Heart left ventricle (tissue), 16 donors: ENCODE data around the gene ANKRD34A. TPM values are rescaled to one million over a fixed set of nuclear protein-coding genes. Genes with fewer than 3 reads are reported as not detected.
"Not testable (repeated sequence)": the region's sequence is repeated elsewhere in the genome, so short reads cannot be mapped to it uniquely, and the experiment has no call there.

Experiments
- ATAC-seq, 4 donors: fragments of 200-7000 bp; cut with Tn5 transposase; one replicate each; pipeline ENCODE4 v1.9.1; 2020 to 2022; ENCODE audit warnings: moderate library complexity in 4 of 4, mild to moderate bottlenecking in 3 of 4, moderate number of reproducible peaks in 1 of 4
- DNase-seq, 5 donors: peaks; one replicate each; pipeline ENCODE4 v3.0.0-alpha.2; 2020
- H3K27ac ChIP-seq, 12 donors: fragments of 200-600 bp; sonication (generic) in 4 of 12; one replicate each; pipeline versions ENCODE4 v1.5.0 to v1.8.0; 2016 to 2022; ENCODE audit warnings: mild to moderate bottlenecking in 2 of 12
- H3K27me3 ChIP-seq, 9 donors: fragments of 200-600 bp; sonication (generic) in 2 of 9; one replicate each; pipeline versions ENCODE4 v1.5.1 to v1.8.0; 2016 to 2022; ENCODE audit warnings: mild to moderate bottlenecking in 3 of 9
- H3K36me3 ChIP-seq, 9 donors: fragments of 200-600 bp; sonication (generic) in 2 of 9; one replicate each; pipeline versions ENCODE4 v1.5.0 to v1.8.0; 2018 to 2022; ENCODE audit warnings: mild to moderate bottlenecking in 2 of 9
- H3K4me1 ChIP-seq, 12 donors: fragments of 200-600 bp; sonication (generic) in 4 of 12; one replicate each; pipeline versions ENCODE4 v1.5.0 to v1.8.0; 2016 to 2022; ENCODE audit warnings: mild to moderate bottlenecking in 3 of 12
- H3K4me3 ChIP-seq, 12 donors: fragments of 200-600 bp; sonication (generic) in 4 of 12; one replicate each; pipeline versions ENCODE4 v1.5.0 to v1.8.0; 2017 to 2022; ENCODE audit warnings: mild to moderate bottlenecking in 9 of 12, moderate library complexity in 4 of 12
- H3K9me3 ChIP-seq, 12 donors: fragments of 200-600 bp; sonication (generic) in 4 of 12; one replicate each; pipeline versions ENCODE4 v1.5.0 to v1.8.0; 2016 to 2022; ENCODE audit warnings: mild to moderate bottlenecking in 1 of 12
- POLR2A ChIP-seq, 2 donors: fragments of 450-650 bp; IDR thresholded peaks; one replicate each; pipeline ENCODE4 v1.6.1; 2017; ENCODE audit warnings: antibody characterized with exemption in 2 of 2, mild to moderate bottlenecking in 2 of 2, moderate library complexity in 2 of 2
- WGBS, 4 donors: extraction: QIAGEN DNeasy Blood & Tissue Kit in 2 of 4; methylation state at CpG; one replicate each; pipeline versions ENCODE4 v1.1.5 to v1.1.7; 2013 to 2018; 5-methylcytosine and 5-hydroxymethylcytosine counted together
- intact Hi-C, 10 donors: fragments of 100-400 bp; cut with DNase I; formaldehyde crosslinking; loops; one replicate each; pipeline versions ENCODE4 v1.11.1 to v1.14.2; 2022
- polyA plus RNA-seq, 2 donors: library from polyadenylated mRNA; stranded (reverse); fragments of 200-250 nt; gene quantifications; one replicate each; pipeline ENCODE4 v1.2.3, GENCODE V29; 2013
- total RNA-seq, 9 donors: library from RNA; depleted of rRNA in 2 of 9; stranded (reverse); fragments of >200 nt in 2 of 9; fragmentation: NEBNext Ultra II Directional in 3 of 9; extraction: Animal tissue kit (Norgen Biotek cat#: 25700) in 3 of 9; gene quantifications; one replicate each; pipeline versions ENCODE4 v1.1.0 to v1.2.4, GENCODE V29; 2016 to 2023
- TF ChIP-seq, protein P1 (sequence below), 12 donors: fragments of 200-600 bp; sonication (generic) in 4 of 12; IDR thresholded peaks; one replicate each; pipeline versions ENCODE4 v1.5.0 to v1.8.0; 2018 to 2022; ENCODE audit warnings: antibody characterized with exemption in 12 of 12, mild to moderate bottlenecking in 5 of 12
- donor health status: ischemic (EF 13 %, LVEDD 7.1; RV severe dilation, severe dysfunction).
- donor health status: healthy with polysubstance abuse.
- donor health status: DM: no; HTN: yes; CAD: no.
- donor health status: DM: no; HTN: no; CAD: no.
- donor health status: ischemic (EF 25% LVEDD 6.9; RV normal size, moderate dysfunction).
- donor health status: ischemic (EF 25% LVEDD 5.7; RV mildly dilated, moderate dysfunction).
- donor health status: healthy.
- donor health status: DM: yes; HTN: yes; CAD: no.
- donor health status: ischemic (EF 35%, LVEDD 5.7; RV mildly dilated, moderate dysfunction).
- donor health status: nonischemic (EF 11% LVEDD 7.7; RV severe dilation, severe dysfunction).
- donor health status: DM: yes; HTN: yes; CAD: no.
- donor health status: PGD.
- donor health status: ischemic (EF 29% LVEDD 5.4; RV normal size, mild dysfunction).
- donor health status: nonischemic (EF 23%, LVEDD 6.1; RV moderate dilation, normal function).

The ANKRD34A gene
- total and polyA plus RNA-seq, 11 donors: 0.65 to 3.5 (median 1.7) TPM

GRCh38 chr1:145926686-145927062 lies 37.7 kb downstream of the ANKRD34A start:
- peak in 1 of 4 donors; percentile 6 for ATAC-seq

GRCh38 chr1:145922266-145922665 lies 42.1 kb downstream of the ANKRD34A start:
- 78 to 86% (median 81%) methylated on average over 2 of the region's 2 CpGs for WGBS, 4 donors
- DNase-seq: no peak
- Histone ChIP-seq H3K4me1 (peaks cover 10 to 33% (median 26%) of the 10 kb centered on the region in 12 donors), H3K4me3 (no peak overlapping the region), H3K9me3 (no peaks in the 10 kb centered on the region), H3K36me3 (peaks cover 0 to 44% (median 32%) of the 10 kb centered on the region in 9 donors), H3K27me3 (no peaks in the 10 kb centered on the region), H3K27ac (no peak overlapping the region)
- no peak for ATAC-seq
- intact Hi-C loops: no loop called here
- TF ChIP-seq, protein P1, sequence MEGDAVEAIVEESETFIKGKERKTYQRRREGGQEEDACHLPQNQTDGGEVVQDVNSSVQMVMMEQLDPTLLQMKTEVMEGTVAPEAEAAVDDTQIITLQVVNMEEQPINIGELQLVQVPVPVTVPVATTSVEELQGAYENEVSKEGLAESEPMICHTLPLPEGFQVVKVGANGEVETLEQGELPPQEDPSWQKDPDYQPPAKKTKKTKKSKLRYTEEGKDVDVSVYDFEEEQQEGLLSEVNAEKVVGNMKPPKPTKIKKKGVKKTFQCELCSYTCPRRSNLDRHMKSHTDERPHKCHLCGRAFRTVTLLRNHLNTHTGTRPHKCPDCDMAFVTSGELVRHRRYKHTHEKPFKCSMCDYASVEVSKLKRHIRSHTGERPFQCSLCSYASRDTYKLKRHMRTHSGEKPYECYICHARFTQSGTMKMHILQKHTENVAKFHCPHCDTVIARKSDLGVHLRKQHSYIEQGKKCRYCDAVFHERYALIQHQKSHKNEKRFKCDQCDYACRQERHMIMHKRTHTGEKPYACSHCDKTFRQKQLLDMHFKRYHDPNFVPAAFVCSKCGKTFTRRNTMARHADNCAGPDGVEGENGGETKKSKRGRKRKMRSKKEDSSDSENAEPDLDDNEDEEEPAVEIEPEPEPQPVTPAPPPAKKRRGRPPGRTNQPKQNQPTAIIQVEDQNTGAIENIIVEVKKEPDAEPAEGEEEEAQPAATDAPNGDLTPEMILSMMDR (IDR thresholded peaks at IDR 0.05): no peak
- TF ChIP-seq POLR2A (IDR thresholded peaks at IDR 0.05): no peak

More at GRCh38 chr1:145926686-145927062, 37.7 kb downstream of the ANKRD34A start:
- no peak for TF ChIP-seq POLR2A (IDR thresholded peaks at IDR 0.05)
- TF ChIP-seq, protein P1 (IDR thresholded peaks at IDR 0.05): no peak
- Histone ChIP-seq H3K27ac (peak overlapping the region; percentile 88 to 99 (median 94)), H3K36me3 (peaks cover 0 to 45% (median 33%) of the 10 kb centered on the region in 9 donors), H3K27me3 (no peaks in the 10 kb centered on the region), H3K4me1 (peaks cover 0 to 21% (median 15%) of the 10 kb centered on the region in 12 donors), H3K9me3 (no peaks in the 10 kb centered on the region), H3K4me3 (peak overlapping the region; percentile 52 to 90 (median 74))
- intact Hi-C loops: loop anchor here in 6 of 10 donors (1.0 to 5.0 kb wide), 3 partner anchors 30 to 36 kb away; partner anchors contain the start of genes ANKRD34A (in 2 of the 6), POLR3GL (in 2 of the 6) and LIX1L (in 1 of the 6)
- no peak for DNase-seq
- WGBS, 4 donors: 6 to 8% (median 7%) methylated on average over 19 of the region's 19 CpGs

DNA sequence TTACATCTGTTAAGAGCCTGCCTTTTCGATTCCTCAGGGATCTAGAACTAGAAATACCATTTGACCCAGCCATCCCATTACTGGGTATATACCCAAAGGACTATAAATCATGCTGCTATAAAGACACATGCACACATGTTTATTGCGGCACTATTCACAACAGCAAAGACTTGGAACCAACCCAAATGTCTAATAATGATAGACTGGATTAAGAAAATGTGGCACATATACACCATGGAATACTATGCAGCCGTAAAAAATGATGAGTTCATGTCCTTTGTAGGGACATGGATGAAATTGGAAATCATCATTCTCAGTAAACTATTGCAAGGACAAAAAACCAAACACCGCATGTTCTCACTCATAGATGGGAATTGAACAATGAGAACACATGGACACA lies 44.1 kb downstream of the ANKRD34A start:
- H3K4me3 ChIP-seq, H3K27ac ChIP-seq: not testable (repeated sequence)
- H3K4me1 ChIP-seq: peaks cover 5 to 29% (median 22%) of the 10 kb centered on the region in 12 donors

GRCh38 chr1:145918992-145919939 lies 45.1 kb downstream of the ANKRD34A start:
- Histone ChIP-seq H3K4me3 (peak overlapping the region; percentile 72 to 99 (median 89)), H3K4me1 (peaks cover 5 to 29% (median 22%) of the 10 kb centered on the region in 12 donors), H3K27ac (peak overlapping the region; percentile 64 to 97 (median 92)), H3K36me3 (peaks cover 0 to 55% (median 49%) of the 10 kb centered on the region in 9 donors), H3K9me3 (no peaks in the 10 kb centered on the region), H3K27me3 (no peaks in the 10 kb centered on the region)
- peak; percentile 54 to 71 (median 59) for DNase-seq
- no peak for TF ChIP-seq POLR2A (IDR thresholded peaks at IDR 0.05)
- TF ChIP-seq, protein P1 (IDR thresholded peaks at IDR 0.05): no peak
- WGBS, 4 donors: 1 to 7% (median 6%) methylated on average over 31 to 33 of the region's 33 CpGs
- intact Hi-C loops: loop anchor here in 6 of 10 donors (2.0 to 5.0 kb wide), 3 partner anchors 38 to 72 kb away; partner anchors contain the start of genes LIX1L (in 5 of the 6), NUDT17 (in 2 of the 6), ANKRD34A (in 1 of the 6) and POLR3GL (in 1 of the 6)
- peak; percentile 7 to 43 (median 38) for ATAC-seq

More for the DNA sequence above, 44.1 kb downstream of the ANKRD34A start:
- H3K27me3 ChIP-seq, H3K9me3 ChIP-seq, DNase-seq, ATAC-seq, intact Hi-C loops: not testable (repeated sequence)
- H3K36me3 ChIP-seq: peaks cover 0 to 48% (median 39%) of the 10 kb centered on the region in 9 donors
- WGBS, 4 donors: 79 to 97% (median 95%) methylated on average over 2 to 4 of the region's 4 CpGs
